ENCODE data around the gene ZKSCAN2.

DNA sequence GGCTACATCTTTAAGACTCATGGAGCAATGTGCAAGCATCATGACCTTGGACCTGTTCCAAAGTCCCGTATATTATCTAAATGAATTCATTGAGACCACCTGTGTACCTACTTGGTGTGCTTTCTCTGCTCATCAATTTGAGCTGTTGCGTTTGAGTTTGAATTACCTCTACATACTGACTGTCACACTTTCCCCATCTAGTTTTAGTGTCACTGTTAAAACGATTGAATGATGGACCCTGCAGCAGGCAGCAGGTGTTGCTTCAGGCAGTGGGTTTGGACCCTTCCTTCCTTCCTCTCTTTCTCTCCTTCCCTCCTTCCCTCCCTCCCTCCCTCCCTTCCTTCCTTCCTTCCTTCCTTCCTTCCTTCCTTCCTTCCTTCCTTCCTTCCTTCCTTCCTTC, 33.9 kb upstream of the ZKSCAN2 start:
- TF ChIP-seq FOXM1 (IDR thresholded peaks at IDR 0.05; ENCODE audit: borderline replicate concordance) (no peak), HDGF (IDR thresholded peaks at IDR 0.05; ENCODE audit: borderline replicate concordance) (no peak), SP1 (IDR thresholded peaks at IDR 0.05) (no peak), FOXK2 (IDR thresholded peaks at IDR 0.05) (no peak), FOXA1 (IDR thresholded peaks at IDR 0.05) (no peak), BHLHE40 (IDR thresholded peaks at IDR 0.05; ENCODE audit: borderline replicate concordance) (no peak)
- TF ChIP-seq, protein P1, sequence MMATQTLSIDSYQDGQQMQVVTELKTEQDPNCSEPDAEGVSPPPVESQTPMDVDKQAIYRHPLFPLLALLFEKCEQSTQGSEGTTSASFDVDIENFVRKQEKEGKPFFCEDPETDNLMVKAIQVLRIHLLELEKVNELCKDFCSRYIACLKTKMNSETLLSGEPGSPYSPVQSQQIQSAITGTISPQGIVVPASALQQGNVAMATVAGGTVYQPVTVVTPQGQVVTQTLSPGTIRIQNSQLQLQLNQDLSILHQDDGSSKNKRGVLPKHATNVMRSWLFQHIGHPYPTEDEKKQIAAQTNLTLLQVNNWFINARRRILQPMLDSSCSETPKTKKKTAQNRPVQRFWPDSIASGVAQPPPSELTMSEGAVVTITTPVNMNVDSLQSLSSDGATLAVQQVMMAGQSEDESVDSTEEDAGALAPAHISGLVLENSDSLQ (IDR thresholded peaks at IDR 0.05), result no peak

Data from HEK293T (cell line).